ENCODE data around the gene FADS2. TPM values are rescaled to one million over a fixed set of nuclear protein-coding genes. Genes with fewer than 3 reads are reported as not detected.

FADS2 gene
- total and polyA plus RNA-seq, 2 experiments from 2014 or later, result 124 to 392 TPM

- TF ChIP-seq ZNF462 (CRISPR knock-in tag; IDR thresholded peaks at IDR 0.05) (no peak), ETS1 (IDR thresholded peaks at IDR 0.05) (no peak), REST (IDR thresholded peaks at IDR 0.05; ENCODE audit: unreplicated experiment) (no peak), EZH2 (IDR thresholded peaks at IDR 0.05; ENCODE audit: low read depth, unreplicated experiment) (no peak), JUNB (IDR thresholded peaks at IDR 0.05; ENCODE audit: unreplicated experiment) (no peak), POLR2AphosphoS5 (IDR thresholded peaks at IDR 0.05; ENCODE audit: low read depth) (no peak)
These were observed 21.3 kb upstream of the FADS2 start (continued) for GRCh38 chr11:61806785-61807184.
